Stimulated activated CD8-positive, alpha-beta memory T cell treated with anti-CD3 and anti-CD28 coated beads, Interleukin-15, amount 100 ng/mL, for 4 hours (primary cell): ENCODE measurements around the gene CCDC86.

Experiments
- DNase-seq, 2 donors: peaks; one replicate each; pipeline ENCODE4 v3.0.0-alpha.2; 2020; ENCODE audit warnings: low read depth in 2 of 2

CCDC86 gene

DNA sequence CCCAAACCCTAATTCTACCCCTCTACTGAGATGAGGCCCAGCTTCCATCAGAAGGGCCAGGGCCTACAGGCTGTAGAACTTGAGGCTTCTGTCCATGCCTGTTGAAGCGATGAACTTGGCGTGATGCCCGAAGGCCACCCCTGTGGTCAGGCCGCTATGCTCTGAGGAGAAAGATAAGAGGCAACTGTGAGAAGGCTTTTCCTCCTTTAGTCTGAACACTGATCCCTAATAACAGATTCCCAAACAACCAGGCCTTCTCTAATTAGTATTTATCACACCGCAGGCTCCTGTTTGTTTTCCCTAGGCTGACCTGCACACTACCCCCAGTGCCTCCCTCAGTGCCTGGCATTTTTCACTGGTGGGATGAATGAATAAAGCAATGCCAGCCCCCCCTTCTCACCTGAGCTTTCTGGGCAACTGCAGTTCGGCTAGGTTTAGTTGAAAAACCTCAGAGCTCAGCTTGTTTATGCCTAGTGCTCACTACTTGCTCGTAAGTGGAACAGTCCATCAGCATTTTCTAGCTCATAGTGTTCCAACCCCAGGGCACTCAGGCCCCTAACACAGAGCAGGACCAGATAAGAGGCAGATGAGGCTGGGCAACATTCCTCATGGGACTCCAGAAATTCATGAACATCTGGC, 49.3 kb downstream of the CCDC86 start:
- DNase-seq: no peak

DNA sequence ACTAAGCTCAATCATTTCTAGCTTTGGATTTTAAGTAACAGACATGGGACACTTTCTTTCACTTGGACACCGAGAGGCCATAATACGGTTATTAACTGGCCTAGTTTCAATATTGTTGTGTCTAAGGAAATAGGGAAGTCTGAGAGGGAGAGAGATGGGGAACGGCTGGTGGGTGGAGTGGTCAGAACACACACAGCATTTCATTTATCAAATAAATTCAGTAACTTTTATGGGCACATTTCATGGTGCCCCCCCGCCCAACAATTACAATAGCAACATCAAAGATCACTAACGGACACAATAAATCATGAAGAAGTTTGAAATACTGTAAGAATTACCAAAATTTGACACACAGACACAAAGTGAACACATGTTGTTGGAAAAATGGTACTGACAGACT, 53.8 kb downstream of the CCDC86 start:
- DNase-seq: no peak

DNA sequence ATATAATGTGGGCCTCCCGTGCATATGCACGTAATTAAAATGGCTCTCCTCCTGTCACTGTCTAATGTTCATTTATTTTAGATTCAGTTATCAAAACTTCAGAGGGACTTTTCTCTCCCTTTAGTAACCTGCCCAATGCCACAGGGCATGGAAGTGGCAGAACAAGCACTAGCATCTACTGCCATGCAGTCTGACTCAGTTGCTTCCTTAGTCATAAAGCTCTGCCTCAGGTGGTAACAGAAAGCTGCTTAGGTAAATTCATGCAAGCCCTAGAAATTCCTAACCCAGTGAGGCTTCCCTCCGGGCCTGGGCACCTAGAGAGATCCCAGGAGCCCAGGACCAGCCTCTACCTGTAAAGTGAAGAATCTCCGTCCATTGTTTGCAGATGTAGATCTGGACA, 55.6 kb downstream of the CCDC86 start:
- DNase-seq: no peak

DNA sequence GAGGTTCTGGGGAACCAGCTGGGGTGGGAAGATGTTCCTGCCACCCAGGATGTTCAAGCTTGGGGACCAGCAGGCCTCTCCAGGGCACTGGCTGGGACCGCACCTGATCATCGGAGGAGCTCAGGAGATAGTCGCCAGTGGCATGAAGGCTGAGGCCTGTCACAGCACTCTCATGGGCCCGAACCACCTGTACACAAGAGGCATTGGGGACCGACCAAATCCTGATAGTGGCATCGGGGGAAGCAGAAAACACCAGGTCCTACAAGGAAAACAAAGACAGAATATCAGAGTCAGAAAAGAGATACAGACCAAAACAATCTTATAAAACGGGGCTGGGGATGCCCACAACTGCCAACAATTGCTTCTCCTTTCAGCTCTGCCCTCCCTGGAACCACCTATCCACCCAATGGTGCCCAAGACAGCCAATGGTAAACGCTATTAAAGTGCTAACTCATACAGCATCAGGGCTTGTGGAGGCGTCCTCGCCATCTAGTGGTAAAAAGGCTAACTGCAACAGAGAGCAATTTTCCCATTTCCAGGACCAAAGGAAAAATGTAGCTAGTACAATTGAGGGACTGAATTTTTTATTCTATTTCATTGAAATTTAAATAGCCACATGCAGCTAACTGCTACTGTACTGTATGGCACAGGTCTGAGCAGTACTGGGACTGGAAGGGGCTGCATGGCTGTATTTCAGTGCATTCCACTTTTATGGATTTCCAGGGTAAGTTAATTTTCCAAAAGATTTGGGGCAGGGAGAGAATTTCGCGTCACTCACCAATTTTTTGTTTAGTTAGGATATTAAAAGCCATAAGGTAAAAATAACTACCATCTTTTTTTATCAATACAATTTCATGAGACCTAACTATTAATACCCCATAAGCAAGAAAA, 57.4 kb downstream of the CCDC86 start:
- DNase-seq: no peak

DNA sequence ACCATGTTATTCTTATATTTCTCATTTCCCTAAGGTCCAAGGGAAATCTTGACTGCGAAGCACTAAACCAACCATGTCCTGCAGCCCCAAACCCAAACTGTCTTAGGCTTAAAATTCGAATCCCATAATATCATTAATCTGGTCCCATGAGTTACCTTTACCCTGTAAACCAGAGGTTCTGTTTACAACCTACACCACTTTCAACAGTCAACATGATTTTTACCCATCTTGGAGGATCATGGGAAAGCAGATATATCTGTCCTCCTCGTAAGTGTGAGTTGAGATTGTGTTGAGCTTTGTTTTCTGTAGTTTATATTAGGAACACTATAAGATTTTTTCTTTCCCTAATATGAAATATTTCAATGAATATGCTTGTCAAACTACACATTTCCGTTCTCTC, 58.1 kb downstream of the CCDC86 start:
- DNase-seq: no peak
